ENCODE measurements around the gene RBM39.

GRCh38 chr20:35661908-35662307, 80.2 kb downstream of the RBM39 start:
- TF ChIP-seq CTCF (IDR thresholded peaks at IDR 0.05 in 4 of 5, conservative IDR thresholded peaks at IDR 0.05 in 1 of 5) (no peak), POLR2A (IDR thresholded peaks at IDR 0.05) (no peak)

Measured in gastrocnemius medialis (tissue), 4 donors.